DMS79 (cell line): ENCODE results near the gene ATP8B2.

Source experiments
- DNase-seq: peaks from one replicate; lab custom pipeline; 2025; lab: John Stamatoyannopoulos, UW

The ATP8B2 gene

GRCh38 chr1:154398141-154398540 is 72.8 kb downstream of the ATP8B2 start:
- DNase-seq: no peak

GRCh38 chr1:154398678-154399077 is 73.4 kb downstream of the ATP8B2 start:
- no peak for DNase-seq

GRCh38 chr1:154400381-154400801 is 75.1 kb downstream of the ATP8B2 start:
- DNase-seq: no peak
